Stimulated activated memory B cell treated with anti-CD40 and anti-IgM and Interleukin-4, amounts not matched to agents 10 μg/mL and 1 μg/mL and 100 μg/mL, for 72 hours (primary cell): Measurements from ENCODE around the gene KIF6.
"Not testable (repeated sequence)": the region's sequence is repeated elsewhere in the genome, so short reads cannot be mapped to it uniquely, and the experiment has no call there.

Experiments
- ATAC-seq: fragments of 150-1000 bp; cut with Tn5 transposase; 2 replicates; pipeline ENCODE4 v1.10.0; 2021
- H3K27ac Mint-ChIP-seq: one replicate; pipeline ENCODE4 v1.8.0; 2022; ENCODE audit warnings: mild to moderate bottlenecking, mixed read lengths
- H3K27me3 Mint-ChIP-seq: one replicate; pipeline ENCODE4 v1.8.0; 2022; ENCODE audit warnings: mixed read lengths
- H3K36me3 Mint-ChIP-seq: one replicate; pipeline ENCODE4 v1.8.0; 2022; ENCODE audit warnings: mixed read lengths
- H3K4me1 Mint-ChIP-seq: one replicate; pipeline ENCODE4 v1.8.0; 2022; ENCODE audit warnings: mixed read lengths
- H3K4me3 Mint-ChIP-seq: one replicate; pipeline ENCODE4 v1.8.0; 2022; ENCODE audit warnings: mild to moderate bottlenecking, moderate library complexity, mixed read lengths
- H3K9me3 Mint-ChIP-seq: one replicate; pipeline ENCODE4 v1.8.0; 2022; ENCODE audit warnings: mixed read lengths

KIF6 gene

DNA sequence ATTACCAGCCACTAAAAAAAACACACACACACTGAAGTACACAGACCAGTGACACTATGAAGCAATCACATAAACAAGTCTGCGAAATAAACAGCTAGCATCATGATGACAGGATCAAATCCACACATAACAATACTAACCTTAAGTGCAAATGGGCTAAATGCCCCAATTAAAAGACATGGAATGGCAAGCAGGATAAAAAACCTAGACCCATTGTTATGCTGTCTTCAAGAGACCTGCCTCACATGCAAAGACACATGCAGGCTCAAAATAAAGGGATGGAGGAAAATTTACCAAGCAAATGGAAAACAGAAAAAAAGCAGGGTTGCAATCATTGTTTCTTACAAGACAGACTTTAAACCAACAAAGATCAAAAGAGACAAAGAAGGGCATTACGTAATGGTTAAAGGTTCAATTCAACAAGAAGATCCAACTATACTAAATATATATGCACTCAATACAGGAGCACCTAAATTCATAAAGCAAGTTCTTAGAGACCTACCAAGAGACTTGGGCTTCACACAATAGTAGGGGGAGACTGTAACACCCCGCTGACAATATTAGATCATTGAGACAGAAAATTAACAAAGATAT, 222.7 kb downstream of the KIF6 start:
- Mint-ChIP-seq H3K27me3 (peaks cover 53% of the 10 kb centered on the region), H3K9me3 (peaks cover 29% of the 10 kb centered on the region), H3K36me3 (peaks cover 13% of the 10 kb centered on the region)
- H3K4me1 Mint-ChIP-seq, ATAC-seq, H3K27ac Mint-ChIP-seq, H3K4me3 Mint-ChIP-seq: not testable (repeated sequence)

DNA sequence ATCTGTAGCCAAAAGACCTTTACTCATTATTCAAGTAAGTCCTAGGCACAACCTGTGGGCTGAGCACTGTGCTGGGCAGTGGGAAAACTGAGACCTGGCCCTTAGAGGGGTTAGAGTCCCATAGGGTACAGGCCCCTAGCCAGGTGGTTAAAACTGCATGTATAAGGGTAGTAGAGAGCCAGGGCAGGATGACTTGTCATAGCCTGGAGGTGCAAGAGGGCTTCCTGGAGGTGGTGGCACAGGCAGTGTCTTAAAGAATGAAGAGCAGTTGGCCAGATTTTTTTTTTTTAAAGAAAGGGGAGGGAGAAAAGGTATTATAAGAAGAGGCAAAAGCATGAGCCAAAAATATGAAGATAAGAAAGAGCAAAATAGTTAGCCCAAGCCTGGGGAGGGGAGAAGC, 226.2 kb downstream of the KIF6 start:
- H3K27me3 Mint-ChIP-seq, result peaks cover 61% of the 10 kb centered on the region
- H3K9me3 Mint-ChIP-seq, result peaks cover 29% of the 10 kb centered on the region
- H3K27ac Mint-ChIP-seq, result no peak overlapping the region

DNA sequence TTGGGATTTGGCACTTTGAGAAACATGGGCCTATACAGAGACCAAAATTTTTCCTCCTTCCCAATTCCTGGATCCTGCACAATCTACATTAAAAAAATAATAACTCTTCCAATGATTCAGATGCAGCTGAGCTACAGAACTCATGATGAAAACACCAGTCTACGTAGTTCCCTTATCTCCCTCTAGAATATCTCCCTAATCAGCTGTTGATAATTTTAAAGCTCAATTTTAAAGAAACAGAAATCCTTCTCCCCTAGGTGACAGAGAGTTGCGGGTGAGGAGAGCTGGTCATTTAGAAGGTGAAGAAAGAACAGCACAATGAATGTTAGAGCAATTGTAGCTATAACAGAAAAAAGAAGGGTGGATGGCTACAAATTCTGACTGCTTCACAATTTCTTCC, 227.1 kb downstream of the KIF6 start:
- Mint-ChIP-seq H3K27me3 (peaks cover 52% of the 10 kb centered on the region), H3K4me3 (no peak overlapping the region)

More for the DNA sequence above, 226.2 kb downstream of the KIF6 start:
- no peak for ATAC-seq
- no peaks in the 10 kb centered on the region for H3K4me1 Mint-ChIP-seq
- H3K36me3 Mint-ChIP-seq, result peaks cover 13% of the 10 kb centered on the region
- no peak overlapping the region for H3K4me3 Mint-ChIP-seq

DNA sequence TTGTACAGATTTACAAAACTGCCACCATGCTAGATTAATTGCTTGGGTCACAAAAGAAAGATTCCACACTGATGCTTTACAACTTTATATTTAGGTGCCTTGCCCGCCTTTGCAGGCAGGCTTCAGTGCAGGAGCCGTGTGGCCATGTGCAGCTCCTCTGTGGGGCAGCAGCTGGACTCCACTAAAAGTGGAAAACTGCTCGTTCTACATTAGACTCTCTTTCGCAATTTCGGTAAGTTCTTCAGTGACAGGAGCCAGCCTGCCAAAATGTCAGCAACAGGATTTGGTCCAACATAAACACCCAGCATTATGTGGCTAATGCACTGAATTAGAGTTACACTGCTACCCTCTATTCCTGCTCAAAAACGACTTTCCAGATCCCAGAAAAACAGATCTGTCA, 228.3 kb downstream of the KIF6 start:
- Mint-ChIP-seq H3K4me3 (no peak overlapping the region), H3K36me3 (peaks cover 13% of the 10 kb centered on the region), H3K27me3 (peaks cover 54% of the 10 kb centered on the region), H3K9me3 (peaks cover 19% of the 10 kb centered on the region), H3K27ac (no peak overlapping the region), H3K4me1 (no peaks in the 10 kb centered on the region)
- ATAC-seq, result no peak

More for the DNA sequence above, 227.1 kb downstream of the KIF6 start:
- no peak for ATAC-seq
- H3K36me3 Mint-ChIP-seq, result peaks cover 13% of the 10 kb centered on the region
- H3K4me1 Mint-ChIP-seq, result no peaks in the 10 kb centered on the region
- H3K9me3 Mint-ChIP-seq, result peaks cover 27% of the 10 kb centered on the region
- no peak overlapping the region for H3K27ac Mint-ChIP-seq

DNA sequence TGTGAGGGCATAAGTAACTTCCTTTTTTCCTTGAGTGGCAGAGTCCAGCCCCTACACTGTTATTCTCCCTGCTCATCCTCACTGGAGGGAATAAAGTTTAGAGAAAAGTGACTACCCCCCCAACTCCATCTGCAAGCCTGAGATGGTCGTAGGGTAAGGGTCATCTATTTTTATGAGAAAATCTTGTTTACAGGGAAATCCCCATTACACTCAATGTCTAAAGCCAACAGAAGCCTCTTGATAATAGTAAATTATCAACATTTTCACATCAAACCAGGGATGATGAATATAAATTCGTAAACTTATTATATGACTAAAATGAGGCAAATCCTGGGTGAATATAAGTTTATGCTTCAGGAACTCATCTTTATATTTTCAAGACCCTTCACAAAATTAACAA, 228.8 kb downstream of the KIF6 start:
- Mint-ChIP-seq H3K4me1 (no peaks in the 10 kb centered on the region), H3K9me3 (peaks cover 15% of the 10 kb centered on the region), H3K27me3 (peaks cover 57% of the 10 kb centered on the region), H3K27ac (no peak overlapping the region), H3K36me3 (peaks cover 9% of the 10 kb centered on the region), H3K4me3 (no peak overlapping the region)
- ATAC-seq, result no peak

DNA sequence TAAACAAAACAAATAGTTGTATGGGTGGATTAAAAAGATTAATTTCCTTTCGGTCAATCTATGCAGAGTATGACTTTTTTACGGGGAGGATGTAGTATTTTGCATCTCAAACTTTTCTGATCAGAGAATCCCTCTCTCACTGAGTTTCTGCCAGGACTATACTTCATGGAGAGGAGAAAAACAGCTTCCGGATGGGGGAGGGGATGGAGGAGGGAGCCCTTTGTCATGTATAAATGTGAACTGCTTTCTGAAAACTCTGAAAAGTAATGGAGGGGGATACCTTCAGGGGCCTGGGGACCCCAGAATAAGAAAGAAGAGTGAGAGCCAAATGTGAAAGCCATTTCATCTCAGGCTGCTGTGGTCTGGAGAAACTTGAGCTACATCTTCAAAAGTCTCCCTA, 229.6 kb downstream of the KIF6 start:
- Mint-ChIP-seq H3K27ac (no peak overlapping the region), H3K4me3 (no peak overlapping the region), H3K27me3 (peaks cover 53% of the 10 kb centered on the region), H3K36me3 (peaks cover 5% of the 10 kb centered on the region), H3K4me1 (no peaks in the 10 kb centered on the region), H3K9me3 (peaks cover 7% of the 10 kb centered on the region)
- no peak for ATAC-seq

DNA sequence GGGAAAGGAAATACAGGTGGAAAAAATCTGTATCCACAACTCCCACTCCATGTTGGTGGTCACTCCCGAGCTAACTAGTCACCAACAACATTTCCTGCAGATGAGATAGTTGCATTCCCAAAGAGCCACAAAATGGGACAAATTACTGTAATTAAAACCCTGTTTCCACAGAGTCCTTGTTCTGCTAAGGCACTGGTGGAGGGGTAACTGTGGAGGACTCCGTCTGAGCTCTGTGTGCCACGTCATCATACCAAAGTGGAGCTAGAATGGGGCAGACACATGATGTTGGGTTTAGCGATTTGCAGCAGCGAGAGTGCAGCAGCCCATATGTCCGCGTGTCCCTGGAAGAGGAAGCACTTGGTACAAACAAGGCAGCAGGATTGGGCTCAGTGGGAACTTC, 230.2 kb downstream of the KIF6 start:
- Mint-ChIP-seq H3K9me3 (peaks cover 3% of the 10 kb centered on the region), H3K4me1 (no peaks in the 10 kb centered on the region), H3K27me3 (peaks cover 47% of the 10 kb centered on the region), H3K27ac (no peak overlapping the region), H3K36me3 (peaks cover 3% of the 10 kb centered on the region), H3K4me3 (no peak overlapping the region)
- ATAC-seq, result no peak

DNA sequence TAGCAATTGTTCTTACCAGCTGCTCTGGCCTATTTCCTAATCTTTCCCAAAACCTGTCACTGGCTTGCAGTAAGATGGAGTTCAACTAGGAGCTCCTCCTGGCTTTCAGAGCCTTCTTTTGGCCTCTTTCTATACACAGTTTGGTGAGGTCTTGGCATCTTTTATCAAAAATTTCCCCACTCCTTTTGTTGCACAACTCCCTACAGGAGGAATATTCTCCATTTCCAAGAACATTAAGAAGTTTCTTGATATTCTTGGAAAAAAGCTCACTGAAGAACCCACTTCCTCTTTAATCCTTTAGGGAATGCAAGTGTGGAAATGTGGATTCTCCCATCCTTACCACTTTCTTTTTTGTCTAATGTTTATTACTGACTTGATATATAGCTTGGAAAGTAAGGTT, 231.4 kb downstream of the KIF6 start:
- no peak for ATAC-seq
- H3K27me3 Mint-ChIP-seq, result peaks cover 44% of the 10 kb centered on the region
- H3K36me3 Mint-ChIP-seq, result no peaks in the 10 kb centered on the region
- H3K4me3 Mint-ChIP-seq, result no peak overlapping the region
- H3K9me3 Mint-ChIP-seq, result no peaks in the 10 kb centered on the region
- H3K4me1 Mint-ChIP-seq, result no peaks in the 10 kb centered on the region
- no peak overlapping the region for H3K27ac Mint-ChIP-seq

DNA sequence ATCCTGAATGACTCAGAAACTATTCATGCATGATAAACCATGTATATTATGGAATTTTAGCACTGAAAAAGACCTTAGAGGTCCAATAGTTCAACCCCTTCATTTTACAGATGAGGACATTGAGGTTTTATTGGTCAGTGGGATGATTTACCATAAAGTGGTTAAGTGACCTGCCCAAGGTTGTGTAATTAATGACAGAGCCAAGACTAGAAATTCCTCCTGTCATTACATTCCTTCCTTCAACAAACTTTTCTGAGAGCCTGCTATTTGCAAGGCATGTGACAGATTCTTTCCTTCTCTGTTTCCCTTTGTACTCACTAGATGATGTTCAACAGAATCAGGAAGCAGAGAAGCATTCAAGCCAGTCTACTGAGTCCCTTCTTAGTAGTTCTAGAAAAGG, 232.0 kb downstream of the KIF6 start:
- peaks cover 40% of the 10 kb centered on the region for H3K27me3 Mint-ChIP-seq
- H3K4me3 Mint-ChIP-seq, result no peak overlapping the region

DNA sequence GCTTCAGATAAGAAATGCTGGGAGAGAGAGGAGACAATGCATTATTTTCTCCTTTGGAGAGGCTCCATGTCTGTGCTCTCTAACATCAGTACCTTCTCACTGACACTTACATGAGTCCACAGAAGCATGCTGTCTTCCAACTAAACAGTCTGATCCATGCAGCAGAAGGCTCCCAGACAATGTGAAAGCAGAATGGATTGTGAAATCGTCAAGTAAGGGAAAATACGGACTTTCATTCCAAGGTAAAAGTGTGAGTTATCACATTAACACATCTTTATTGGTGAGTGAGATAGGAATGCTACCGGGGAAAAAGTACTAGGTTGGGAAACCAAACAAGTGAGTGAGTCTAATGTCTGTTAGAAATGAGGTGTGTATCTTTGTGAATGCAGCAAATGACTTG, 235.1 kb downstream of the KIF6 start:
- no peak overlapping the region for H3K27ac Mint-ChIP-seq
- no peaks in the 10 kb centered on the region for H3K9me3 Mint-ChIP-seq
- no peak overlapping the region for H3K4me3 Mint-ChIP-seq
- no peaks in the 10 kb centered on the region for H3K36me3 Mint-ChIP-seq
- H3K4me1 Mint-ChIP-seq, result no peaks in the 10 kb centered on the region
- no peak for ATAC-seq
- H3K27me3 Mint-ChIP-seq, result peaks cover 25% of the 10 kb centered on the region

More for the DNA sequence above, 232.0 kb downstream of the KIF6 start:
- Mint-ChIP-seq H3K36me3 (no peaks in the 10 kb centered on the region), H3K27ac (no peak overlapping the region), H3K9me3 (no peaks in the 10 kb centered on the region), H3K4me1 (no peaks in the 10 kb centered on the region)
- ATAC-seq, result no peak

DNA sequence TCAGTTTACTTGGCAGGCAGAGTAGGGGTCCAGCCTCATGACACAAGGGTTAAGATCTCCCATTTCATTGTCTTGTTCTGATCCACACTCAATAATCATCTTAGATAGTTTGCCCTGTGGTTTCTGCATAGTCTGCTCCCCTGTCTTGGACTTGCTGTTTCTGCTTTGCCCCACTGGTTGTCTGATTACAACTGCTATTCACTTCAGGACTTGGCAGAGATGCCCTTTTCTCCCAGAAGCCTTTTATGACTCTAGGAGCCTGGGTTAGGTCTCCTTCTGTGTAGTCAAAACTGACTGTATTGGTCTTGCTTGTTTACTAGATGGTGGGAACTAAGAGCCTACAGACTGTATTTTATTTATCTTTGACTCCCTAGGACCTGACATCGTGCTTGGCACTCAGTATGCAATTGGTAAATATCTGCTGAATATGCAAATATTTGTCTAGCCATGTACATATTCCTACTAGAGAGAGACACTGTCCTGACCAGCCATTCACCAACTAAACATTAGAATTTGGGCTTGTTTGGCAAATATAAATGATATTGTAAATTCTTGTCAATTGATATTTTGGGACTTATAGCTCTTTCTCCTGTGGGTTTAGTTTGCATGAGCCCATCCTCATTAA, 236.8 kb downstream of the KIF6 start:
- H3K9me3 Mint-ChIP-seq, result no peaks in the 10 kb centered on the region
- no peaks in the 10 kb centered on the region for H3K4me1 Mint-ChIP-seq
- H3K36me3 Mint-ChIP-seq, result no peaks in the 10 kb centered on the region
- ATAC-seq, result no peak
- H3K4me3 Mint-ChIP-seq, result no peak overlapping the region
- H3K27me3 Mint-ChIP-seq, result peaks cover 25% of the 10 kb centered on the region
- H3K27ac Mint-ChIP-seq, result no peak overlapping the region

DNA sequence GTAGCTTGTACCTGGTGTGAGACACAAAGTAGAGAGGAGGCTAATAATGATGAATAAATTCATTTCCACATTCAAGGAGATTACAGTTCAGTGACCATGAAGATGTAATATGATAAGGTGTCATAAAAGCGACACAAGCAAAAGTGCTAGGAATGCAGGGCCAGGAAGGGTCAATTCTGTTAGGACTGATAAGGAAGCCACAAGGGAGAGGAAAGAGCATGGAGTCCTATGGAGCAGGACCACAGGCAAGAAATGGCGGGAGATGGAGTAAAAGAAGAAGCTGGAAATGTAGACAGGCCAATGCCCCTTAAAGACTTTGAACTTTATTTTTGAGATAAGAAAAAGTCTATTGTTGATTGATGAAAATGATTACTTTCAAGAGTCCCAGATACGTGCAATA, 240.9 kb downstream of the KIF6 start:
- no peak overlapping the region for H3K4me3 Mint-ChIP-seq
- H3K36me3 Mint-ChIP-seq, result no peaks in the 10 kb centered on the region
- H3K27ac Mint-ChIP-seq, result no peak overlapping the region
- H3K4me1 Mint-ChIP-seq, result no peaks in the 10 kb centered on the region
- ATAC-seq, result no peak
- peaks cover 14% of the 10 kb centered on the region for H3K27me3 Mint-ChIP-seq
- H3K9me3 Mint-ChIP-seq, result no peaks in the 10 kb centered on the region

DNA sequence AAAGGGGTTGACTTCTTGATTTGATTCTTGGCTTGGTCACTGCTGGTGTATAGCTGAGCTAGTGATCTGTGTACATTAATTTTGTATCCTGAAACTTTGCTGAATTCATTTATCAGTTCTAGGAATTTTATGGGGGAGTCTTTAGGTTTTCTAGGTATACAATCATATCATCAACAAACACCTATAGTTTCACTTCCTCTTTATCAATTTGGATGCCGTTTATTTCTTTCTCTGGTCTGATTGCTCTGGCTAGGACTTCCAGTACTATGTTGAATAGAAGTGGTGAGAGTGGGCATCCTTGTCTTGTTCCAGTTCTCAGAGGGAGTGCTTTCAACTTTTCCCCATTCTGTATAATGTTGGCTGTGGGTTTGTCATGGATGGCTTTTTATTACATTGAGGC, 245.4 kb downstream of the KIF6 start:
- H3K36me3 Mint-ChIP-seq, H3K9me3 Mint-ChIP-seq, ATAC-seq: not testable (repeated sequence)

DNA sequence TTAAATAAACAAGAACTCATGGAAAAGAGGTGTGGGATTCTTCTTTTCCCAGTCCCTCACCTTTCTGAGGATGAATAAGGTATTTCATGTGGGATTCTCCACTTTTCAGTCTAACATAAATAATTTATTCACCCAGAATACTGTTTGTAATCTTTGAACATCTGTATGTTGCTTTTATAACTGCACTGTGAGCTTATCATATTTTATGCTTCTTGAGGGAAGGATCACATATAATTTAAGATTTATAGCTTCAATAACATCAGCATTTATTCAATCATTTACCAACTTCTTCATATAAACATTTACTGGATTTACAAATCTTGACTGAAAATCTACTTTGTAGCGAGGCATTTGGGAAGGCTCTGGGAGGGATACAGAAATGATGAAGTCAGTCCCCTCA, 248.5 kb downstream of the KIF6 start:
- Mint-ChIP-seq H3K4me1 (peaks cover 8% of the 10 kb centered on the region), H3K27ac (no peak overlapping the region), H3K27me3 (peaks cover under 1% of the 10 kb centered on the region), H3K36me3 (no peaks in the 10 kb centered on the region), H3K4me3 (no peak overlapping the region), H3K9me3 (peaks cover 2% of the 10 kb centered on the region)
- no peak for ATAC-seq

More for the DNA sequence above, 245.4 kb downstream of the KIF6 start:
- H3K27ac Mint-ChIP-seq, H3K4me3 Mint-ChIP-seq, H3K27me3 Mint-ChIP-seq, H3K4me1 Mint-ChIP-seq: not testable (repeated sequence)

DNA sequence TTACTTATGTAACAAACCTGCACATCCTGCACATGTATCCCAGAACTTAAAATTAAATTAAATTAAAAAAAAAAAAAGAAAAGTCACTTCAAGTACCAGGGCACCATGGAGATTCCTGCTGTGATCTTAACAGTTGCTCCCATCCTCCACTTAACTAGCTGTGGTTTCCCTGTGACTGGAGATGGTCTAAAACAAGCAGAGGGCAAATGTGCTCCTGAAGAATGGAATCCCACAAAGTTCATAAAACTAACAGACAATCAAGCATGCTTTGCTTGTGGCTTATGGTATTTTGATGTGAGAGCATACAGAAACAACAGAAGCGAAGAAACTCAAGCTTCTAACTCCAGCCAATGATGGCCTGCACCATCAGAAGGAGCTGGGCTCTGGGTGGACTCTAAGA, 249.1 kb downstream of the KIF6 start:
- Mint-ChIP-seq H3K9me3 (peaks cover 2% of the 10 kb centered on the region), H3K36me3 (no peaks in the 10 kb centered on the region), H3K4me3 (no peak overlapping the region), H3K27ac (no peak overlapping the region), H3K4me1 (peaks cover 8% of the 10 kb centered on the region), H3K27me3 (no peaks in the 10 kb centered on the region)
- no peak for ATAC-seq

DNA sequence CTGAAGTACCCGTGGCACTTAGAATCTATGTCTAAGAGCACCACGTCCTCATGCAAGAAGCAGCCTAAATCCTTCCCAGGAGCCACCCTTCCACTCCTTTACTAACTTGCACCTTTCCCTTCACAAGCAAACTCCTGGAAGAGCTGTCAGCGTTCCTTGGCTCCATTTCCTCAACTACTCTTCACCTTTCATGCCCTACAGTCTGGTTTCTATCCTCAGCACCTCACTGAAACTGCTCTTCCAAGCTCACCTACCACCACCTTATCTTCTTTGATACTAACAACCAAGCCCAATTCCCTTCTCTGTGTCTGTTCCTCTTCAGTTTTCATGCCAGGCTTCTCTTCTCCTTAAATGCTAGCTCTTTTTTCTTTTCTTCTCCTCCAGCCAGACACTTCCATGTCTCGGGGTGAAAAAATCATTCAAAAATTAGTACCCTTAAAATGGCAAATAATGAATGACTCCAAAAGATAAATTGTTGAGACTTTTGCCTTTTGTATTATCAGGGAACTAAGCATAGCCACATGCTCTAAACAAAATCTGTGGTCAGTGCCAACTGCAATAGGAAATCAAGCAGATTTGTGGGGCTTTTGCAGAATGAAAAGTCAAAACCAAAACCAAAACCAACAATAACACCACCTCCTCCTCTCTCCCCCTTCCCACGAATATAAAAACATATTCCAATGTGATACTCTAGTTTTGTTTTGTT, 253.1 kb downstream of the KIF6 start:
- H3K27ac Mint-ChIP-seq, result peak overlapping the region; percentile 6
- H3K9me3 Mint-ChIP-seq, result peaks cover 8% of the 10 kb centered on the region
- no peak overlapping the region for H3K4me3 Mint-ChIP-seq
- peaks cover 6% of the 10 kb centered on the region for H3K36me3 Mint-ChIP-seq
- H3K4me1 Mint-ChIP-seq, result peaks cover 8% of the 10 kb centered on the region
- H3K27me3 Mint-ChIP-seq, result no peaks in the 10 kb centered on the region
- no peak for ATAC-seq
